ENCODE results near the gene DCC. TPM values are rescaled to one million over a fixed set of nuclear protein-coding genes. Genes with fewer than 3 reads are reported as not detected.

Gene DCC
- total and polyA plus RNA-seq, 2 experiments from 2014 or later = 0.53 to 0.73 TPM

DNA sequence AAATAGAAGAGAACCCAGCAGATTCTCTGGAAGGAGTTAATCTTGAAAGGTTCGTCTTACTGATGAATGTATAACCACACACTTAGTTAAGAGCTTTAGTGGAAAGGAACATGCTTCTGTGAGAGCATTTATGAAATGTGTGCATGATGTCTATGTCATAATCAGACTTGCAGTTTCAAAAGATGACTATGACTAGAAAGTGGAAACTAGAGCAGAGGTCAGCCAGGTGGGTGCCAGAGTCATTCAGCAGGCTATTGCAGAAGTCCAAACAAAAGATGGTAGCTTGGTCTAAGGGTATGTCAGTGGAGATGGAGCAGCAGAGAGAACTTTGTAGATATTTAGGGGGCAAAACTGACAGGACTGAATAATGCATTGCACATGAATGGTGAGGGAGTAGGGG lies 825.8 kb downstream of the DCC start (continued):
- TF ChIP-seq, protein P1, sequence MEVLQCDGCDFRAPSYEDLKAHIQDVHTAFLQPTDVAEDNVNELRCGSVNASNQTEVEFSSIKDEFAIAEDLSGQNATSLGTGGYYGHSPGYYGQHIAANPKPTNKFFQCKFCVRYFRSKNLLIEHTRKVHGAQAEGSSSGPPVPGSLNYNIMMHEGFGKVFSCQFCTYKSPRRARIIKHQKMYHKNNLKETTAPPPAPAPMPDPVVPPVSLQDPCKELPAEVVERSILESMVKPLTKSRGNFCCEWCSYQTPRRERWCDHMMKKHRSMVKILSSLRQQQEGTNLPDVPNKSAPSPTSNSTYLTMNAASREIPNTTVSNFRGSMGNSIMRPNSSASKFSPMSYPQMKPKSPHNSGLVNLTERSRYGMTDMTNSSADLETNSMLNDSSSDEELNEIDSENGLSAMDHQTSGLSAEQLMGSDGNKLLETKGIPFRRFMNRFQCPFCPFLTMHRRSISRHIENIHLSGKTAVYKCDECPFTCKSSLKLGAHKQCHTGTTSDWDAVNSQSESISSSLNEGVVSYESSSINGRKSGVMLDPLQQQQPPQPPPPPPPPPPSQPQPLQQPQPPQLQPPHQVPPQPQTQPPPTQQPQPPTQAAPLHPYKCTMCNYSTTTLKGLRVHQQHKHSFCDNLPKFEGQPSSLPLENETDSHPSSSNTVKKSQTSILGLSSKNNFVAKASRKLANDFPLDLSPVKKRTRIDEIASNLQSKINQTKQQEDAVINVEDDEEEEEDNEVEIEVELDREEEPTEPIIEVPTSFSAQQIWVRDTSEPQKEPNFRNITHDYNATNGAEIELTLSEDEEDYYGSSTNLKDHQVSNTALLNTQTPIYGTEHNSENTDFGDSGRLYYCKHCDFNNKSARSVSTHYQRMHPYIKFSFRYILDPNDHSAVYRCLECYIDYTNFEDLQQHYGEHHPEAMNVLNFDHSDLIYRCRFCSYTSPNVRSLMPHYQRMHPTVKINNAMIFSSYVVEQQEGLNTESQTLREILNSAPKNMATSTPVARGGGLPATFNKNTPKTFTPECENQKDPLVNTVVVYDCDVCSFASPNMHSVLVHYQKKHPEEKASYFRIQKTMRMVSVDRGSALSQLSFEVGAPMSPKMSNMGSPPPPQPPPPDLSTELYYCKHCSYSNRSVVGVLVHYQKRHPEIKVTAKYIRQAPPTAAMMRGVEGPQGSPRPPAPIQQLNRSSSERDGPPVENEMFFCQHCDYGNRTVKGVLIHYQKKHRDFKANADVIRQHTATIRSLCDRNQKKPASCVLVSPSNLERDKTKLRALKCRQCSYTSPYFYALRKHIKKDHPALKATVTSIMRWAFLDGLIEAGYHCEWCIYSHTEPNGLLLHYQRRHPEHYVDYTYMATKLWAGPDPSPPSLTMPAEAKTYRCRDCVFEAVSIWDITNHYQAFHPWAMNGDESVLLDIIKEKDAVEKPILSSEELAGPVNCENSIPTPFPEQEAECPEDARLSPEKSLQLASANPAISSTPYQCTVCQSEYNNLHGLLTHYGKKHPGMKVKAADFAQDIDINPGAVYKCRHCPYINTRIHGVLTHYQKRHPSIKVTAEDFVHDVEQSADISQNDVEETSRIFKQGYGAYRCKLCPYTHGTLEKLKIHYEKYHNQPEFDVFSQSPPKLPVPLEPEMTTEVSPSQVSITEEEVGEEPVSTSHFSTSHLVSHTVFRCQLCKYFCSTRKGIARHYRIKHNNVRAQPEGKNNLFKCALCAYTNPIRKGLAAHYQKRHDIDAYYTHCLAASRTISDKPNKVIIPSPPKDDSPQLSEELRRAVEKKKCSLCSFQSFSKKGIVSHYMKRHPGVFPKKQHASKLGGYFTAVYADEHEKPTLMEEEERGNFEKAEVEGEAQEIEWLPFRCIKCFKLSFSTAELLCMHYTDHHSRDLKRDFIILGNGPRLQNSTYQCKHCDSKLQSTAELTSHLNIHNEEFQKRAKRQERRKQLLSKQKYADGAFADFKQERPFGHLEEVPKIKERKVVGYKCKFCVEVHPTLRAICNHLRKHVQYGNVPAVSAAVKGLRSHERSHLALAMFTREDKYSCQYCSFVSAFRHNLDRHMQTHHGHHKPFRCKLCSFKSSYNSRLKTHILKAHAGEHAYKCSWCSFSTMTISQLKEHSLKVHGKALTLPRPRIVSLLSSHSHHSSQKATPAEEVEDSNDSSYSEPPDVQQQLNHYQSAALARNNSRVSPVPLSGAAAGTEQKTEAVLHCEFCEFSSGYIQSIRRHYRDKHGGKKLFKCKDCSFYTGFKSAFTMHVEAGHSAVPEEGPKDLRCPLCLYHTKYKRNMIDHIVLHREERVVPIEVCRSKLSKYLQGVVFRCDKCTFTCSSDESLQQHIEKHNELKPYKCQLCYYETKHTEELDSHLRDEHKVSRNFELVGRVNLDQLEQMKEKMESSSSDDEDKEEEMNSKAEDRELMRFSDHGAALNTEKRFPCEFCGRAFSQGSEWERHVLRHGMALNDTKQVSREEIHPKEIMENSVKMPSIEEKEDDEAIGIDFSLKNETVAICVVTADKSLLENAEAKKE (CRISPR knock-in tag; IDR thresholded peaks at IDR 0.05) = no peak
- TF ChIP-seq CREB1 (CRISPR knock-in tag; IDR thresholded peaks at IDR 0.05; ENCODE audit: low read depth) (no peak), EZH2 (IDR thresholded peaks at IDR 0.05; ENCODE audit: low read depth, unreplicated experiment) (no peak)

DNA sequence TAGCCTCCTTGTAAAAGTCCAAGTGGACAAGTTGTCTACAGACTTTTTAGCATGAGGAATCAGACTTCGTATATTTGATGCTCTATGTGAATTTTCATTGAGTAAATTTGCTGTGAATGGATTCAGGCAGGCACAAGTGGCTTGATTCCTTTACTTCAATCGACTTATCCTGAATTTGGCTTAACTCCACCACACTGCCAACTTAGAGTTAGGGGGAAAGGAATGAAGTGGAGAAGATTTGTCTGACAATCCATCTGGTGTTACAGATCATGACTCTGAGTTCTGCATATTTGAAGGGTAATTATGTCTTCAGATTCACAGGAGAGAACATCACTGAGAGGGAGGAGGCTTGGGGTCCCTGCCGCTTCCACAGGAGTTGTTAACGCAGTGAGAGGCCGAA lies 829.3 kb downstream of the DCC start:
- no peaks in the 10 kb centered on the region for H3K36me3 ChIP-seq (ENCODE audit: insufficient read depth)
- no peaks in the 10 kb centered on the region for H3K27me3 ChIP-seq (ENCODE audit: insufficient read depth)
- no peak for ATAC-seq
- H3K36me3 Mint-ChIP-seq (ENCODE audit: low read depth) = no peaks in the 10 kb centered on the region
- no peak overlapping the region for H2AFZ ChIP-seq
- H3K4me1 ChIP-seq (ENCODE audit: insufficient read depth) = no peaks in the 10 kb centered on the region
- H3K4me1 Mint-ChIP-seq = no peaks in the 10 kb centered on the region
- no peaks in the 10 kb centered on the region for H4K20me1 ChIP-seq (replicated peaks; ENCODE audit: insufficient read depth)
- no peak overlapping the region for H3K4me2 ChIP-seq
- no peaks in the 10 kb centered on the region for H3K9me3 Mint-ChIP-seq
- no peaks in the 10 kb centered on the region for H3F3A ChIP-seq (replicated peaks; ENCODE audit: low read depth)
- peaks cover 4% of the 10 kb centered on the region; the same call in 1 of the 2 replicates for H3K9me2 ChIP-seq (ENCODE audit: insufficient read depth)
- no peak for DNase-seq (ENCODE audit: low spot score)
- H3K27ac ChIP-seq (ENCODE audit: low read depth) = no peak overlapping the region
- H3K79me2 ChIP-seq (replicated peaks; ENCODE audit: insufficient read depth) = no peaks in the 10 kb centered on the region
- H3K4me3 ChIP-seq = no peak overlapping the region
- H3K4me3 Mint-ChIP-seq = no peak overlapping the region
- H3K27me3 Mint-ChIP-seq (ENCODE audit: insufficient read depth, low read depth, poor library complexity) = no peaks in the 10 kb centered on the region
- no peak overlapping the region for H3K27ac Mint-ChIP-seq
- TF ChIP-seq, protein P1 (CRISPR knock-in tag; IDR thresholded peaks at IDR 0.05) = no peak
- TF ChIP-seq, protein P2, sequence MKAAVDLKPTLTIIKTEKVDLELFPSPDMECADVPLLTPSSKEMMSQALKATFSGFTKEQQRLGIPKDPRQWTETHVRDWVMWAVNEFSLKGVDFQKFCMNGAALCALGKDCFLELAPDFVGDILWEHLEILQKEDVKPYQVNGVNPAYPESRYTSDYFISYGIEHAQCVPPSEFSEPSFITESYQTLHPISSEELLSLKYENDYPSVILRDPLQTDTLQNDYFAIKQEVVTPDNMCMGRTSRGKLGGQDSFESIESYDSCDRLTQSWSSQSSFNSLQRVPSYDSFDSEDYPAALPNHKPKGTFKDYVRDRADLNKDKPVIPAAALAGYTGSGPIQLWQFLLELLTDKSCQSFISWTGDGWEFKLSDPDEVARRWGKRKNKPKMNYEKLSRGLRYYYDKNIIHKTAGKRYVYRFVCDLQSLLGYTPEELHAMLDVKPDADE (IDR thresholded peaks at IDR 0.05) = no peak
- TF ChIP-seq, protein P3, sequence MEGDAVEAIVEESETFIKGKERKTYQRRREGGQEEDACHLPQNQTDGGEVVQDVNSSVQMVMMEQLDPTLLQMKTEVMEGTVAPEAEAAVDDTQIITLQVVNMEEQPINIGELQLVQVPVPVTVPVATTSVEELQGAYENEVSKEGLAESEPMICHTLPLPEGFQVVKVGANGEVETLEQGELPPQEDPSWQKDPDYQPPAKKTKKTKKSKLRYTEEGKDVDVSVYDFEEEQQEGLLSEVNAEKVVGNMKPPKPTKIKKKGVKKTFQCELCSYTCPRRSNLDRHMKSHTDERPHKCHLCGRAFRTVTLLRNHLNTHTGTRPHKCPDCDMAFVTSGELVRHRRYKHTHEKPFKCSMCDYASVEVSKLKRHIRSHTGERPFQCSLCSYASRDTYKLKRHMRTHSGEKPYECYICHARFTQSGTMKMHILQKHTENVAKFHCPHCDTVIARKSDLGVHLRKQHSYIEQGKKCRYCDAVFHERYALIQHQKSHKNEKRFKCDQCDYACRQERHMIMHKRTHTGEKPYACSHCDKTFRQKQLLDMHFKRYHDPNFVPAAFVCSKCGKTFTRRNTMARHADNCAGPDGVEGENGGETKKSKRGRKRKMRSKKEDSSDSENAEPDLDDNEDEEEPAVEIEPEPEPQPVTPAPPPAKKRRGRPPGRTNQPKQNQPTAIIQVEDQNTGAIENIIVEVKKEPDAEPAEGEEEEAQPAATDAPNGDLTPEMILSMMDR (conservative IDR thresholded peaks at IDR 0.05; ENCODE audit: low read depth in 2 of 2) = no peak

Data from GM23338 (cell line).